ENCODE measurements around the gene PQBP1.

- TF ChIP-seq CTCF (IDR thresholded peaks at IDR 0.05; ENCODE audit: extremely low read depth in 1 of 2, insufficient read depth in 1 of 2, low read depth in 1 of 2, low read length in 2 of 2) (no peak), POLR2AphosphoS5 (IDR thresholded peaks at IDR 0.05; ENCODE audit: insufficient read depth, low read depth, low read length) (no peak), POLR2A (IDR thresholded peaks at IDR 0.05; ENCODE audit: low read depth, low read length) (no peak), MYC (IDR thresholded peaks at IDR 0.05; ENCODE audit: low read depth, low read length) (no peak), EZH2 (IDR thresholded peaks at IDR 0.05; ENCODE audit: borderline replicate concordance, low read depth, low read length, severe bottlenecking) (no peak), MAX (IDR thresholded peaks at IDR 0.05; ENCODE audit: insufficient read depth, insufficient read length) (no peak)
These were observed 45.2 kb downstream of the PQBP1 start for GRCh38 chrX:48942895-48943294.

All from endothelial cell of umbilical vein (primary cell).